Thymus (tissue), 11 donors: ENCODE measurements around the gene PIK3R1. TPM values are rescaled to one million over a fixed set of nuclear protein-coding genes. Genes with fewer than 3 reads are reported as not detected.

Experiments used
- DNase-seq, 9 donors: peaks; one replicate each; pipeline ENCODE4 v3.0.0-alpha.2; 2013; ENCODE audit warnings: low spot score in 9 of 9, low read depth in 6 of 9, missing footprints in 1 of 9
- H3K27ac ChIP-seq, 2 donors: one replicate each; pipeline ENCODE4 v1.5.1; 2013; ENCODE audit warnings: control low read depth in 1 of 2, low read depth in 1 of 2, low read length in 1 of 2, mild to moderate bottlenecking in 1 of 2, moderate library complexity in 1 of 2
- H3K27me3 ChIP-seq, 2 donors: one replicate each; pipeline ENCODE4 v1.5.1; 2013; ENCODE audit warnings: low read length in 1 of 2; ENCODE audit not compliant: control insufficient read depth in 2 of 2, insufficient read depth in 1 of 2
- H3K36me3 ChIP-seq, 2 donors: one replicate each; pipeline ENCODE4 v1.5.1; 2013; ENCODE audit warnings: low read length in 1 of 2, mild to moderate bottlenecking in 1 of 2, moderate library complexity in 1 of 2; ENCODE audit not compliant: control insufficient read depth in 2 of 2, insufficient read depth in 2 of 2
- H3K4me1 ChIP-seq, 2 donors: one replicate each; pipeline ENCODE4 v1.5.1; 2013; ENCODE audit warnings: low read length in 2 of 2; ENCODE audit not compliant: control insufficient read depth in 2 of 2, insufficient read depth in 2 of 2
- H3K4me3 ChIP-seq, 2 donors: one replicate each; pipeline ENCODE4 v1.5.1; 2013; ENCODE audit warnings: low read length in 2 of 2, control low read depth in 1 of 2, mild to moderate bottlenecking in 1 of 2
- H3K9me3 ChIP-seq, 2 donors: one replicate each; pipeline ENCODE4 v1.5.1; 2013; ENCODE audit warnings: low read length in 1 of 2, mild to moderate bottlenecking in 1 of 2; ENCODE audit not compliant: control insufficient read depth in 2 of 2, insufficient read depth in 1 of 2
- WGBS: extraction: QIAGEN DNeasy Blood & Tissue Kit; methylation state at CpG from one replicate; pipeline ENCODE4 v1.1.7; 2013; 5-methylcytosine and 5-hydroxymethylcytosine counted together
- polyA plus RNA-seq: library from polyadenylated mRNA; stranded (reverse); fragments of 200-250 nt; gene quantifications from one replicate; pipeline ENCODE4 v1.2.3, GENCODE V29; 2013
- total RNA-seq: library from RNA; stranded (reverse); fragments of 120-200 nt; gene quantifications from one replicate; pipeline ENCODE4 v1.2.4, GENCODE V29; 2013
- donor health status: healthy.

Gene PIK3R1
- total and polyA plus RNA-seq, 2 donors, result 33.7 to 61.8 TPM

DNA sequence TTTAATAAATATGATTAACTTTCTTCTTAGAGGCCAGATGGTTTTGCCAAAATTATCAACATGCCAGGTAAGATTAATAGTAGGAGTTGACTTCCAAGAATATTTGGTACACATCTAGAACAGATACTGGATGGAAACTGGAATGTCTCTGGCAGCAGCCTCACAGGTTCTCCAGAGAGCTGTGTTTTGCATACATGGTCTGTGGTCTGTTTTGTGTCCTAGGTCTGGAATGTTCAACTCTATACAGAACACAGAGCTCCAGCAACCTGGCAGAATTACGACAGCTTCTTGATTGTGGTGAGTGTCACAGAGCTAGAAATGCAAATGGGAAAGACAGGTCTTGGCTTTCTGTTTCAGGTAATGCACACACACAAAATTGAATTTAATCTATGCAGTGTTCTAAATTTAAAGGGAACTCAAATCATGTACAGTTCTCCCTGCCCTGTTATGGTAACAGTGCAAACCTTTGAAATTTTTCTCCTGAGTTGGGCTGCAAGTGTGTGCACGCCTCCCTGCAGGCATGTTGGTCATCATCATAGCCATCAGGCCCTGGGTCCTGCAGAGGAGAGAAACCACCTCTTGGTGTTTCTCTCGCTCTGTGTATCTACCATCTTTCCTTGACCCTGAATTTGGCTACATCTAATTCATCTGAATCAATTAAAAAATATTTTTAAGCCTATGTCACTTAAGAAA is 58.3 kb downstream of the PIK3R1 start:
- DNase-seq, result no peak
- H3K27ac ChIP-seq, result no peak overlapping the region
- 81% methylated on average over 3 of the region's 3 CpGs for WGBS
- peaks cover 22 to 45% of the 10 kb centered on the region in 2 donors for H3K36me3 ChIP-seq
- peaks cover 0 to 16% of the 10 kb centered on the region in 2 donors for H3K4me1 ChIP-seq
- no peak overlapping the region for H3K4me3 ChIP-seq
- H3K9me3 ChIP-seq, result no peaks in the 10 kb centered on the region
- H3K27me3 ChIP-seq, result no peaks in the 10 kb centered on the region

DNA sequence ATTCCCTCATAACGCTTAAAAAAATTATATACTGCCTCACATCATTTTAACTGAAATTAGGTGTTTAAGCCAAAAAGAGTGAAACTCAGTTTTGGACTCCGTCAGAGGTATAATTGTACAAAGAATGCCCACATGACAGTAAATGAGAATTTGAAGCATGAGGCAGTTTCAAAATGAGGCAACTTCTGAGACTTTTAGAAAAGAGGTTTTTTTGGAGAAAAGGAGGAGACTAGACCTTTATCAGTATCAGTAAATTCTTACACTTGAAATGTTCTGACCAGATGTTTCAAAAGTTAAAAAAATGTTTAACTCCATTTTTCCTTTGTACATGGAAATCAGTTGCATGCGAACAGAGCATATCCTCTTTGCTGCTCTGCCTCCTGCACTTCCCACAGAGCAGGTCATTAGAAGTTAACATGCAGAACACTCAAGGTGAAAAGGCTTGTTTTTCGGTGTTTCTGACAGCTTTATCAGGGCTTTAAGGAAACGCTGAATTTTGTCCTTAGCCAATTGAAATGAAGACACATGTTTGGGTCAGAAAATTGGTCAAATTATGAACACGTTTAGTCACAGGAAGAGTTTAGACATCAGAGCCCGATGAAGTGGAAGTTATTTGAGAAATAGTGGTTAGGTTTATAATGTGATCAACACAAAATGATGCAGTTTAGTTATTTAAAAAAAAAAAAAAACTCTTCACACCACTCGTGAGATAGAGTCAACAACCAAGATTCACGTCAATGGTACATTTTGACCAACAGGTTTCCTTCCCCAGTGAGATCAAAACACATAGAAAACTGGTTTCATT is 59.5 kb downstream of the PIK3R1 start:
- Histone ChIP-seq H3K27ac (no peak overlapping the region), H3K9me3 (no peaks in the 10 kb centered on the region), H3K36me3 (peaks cover 29 to 56% of the 10 kb centered on the region in 2 donors), H3K4me1 (peaks cover 5 to 27% of the 10 kb centered on the region in 2 donors), H3K4me3 (no peak overlapping the region), H3K27me3 (no peaks in the 10 kb centered on the region)
- 80% methylated on average over 9 of the region's 9 CpGs for WGBS
- no peak for DNase-seq

DNA sequence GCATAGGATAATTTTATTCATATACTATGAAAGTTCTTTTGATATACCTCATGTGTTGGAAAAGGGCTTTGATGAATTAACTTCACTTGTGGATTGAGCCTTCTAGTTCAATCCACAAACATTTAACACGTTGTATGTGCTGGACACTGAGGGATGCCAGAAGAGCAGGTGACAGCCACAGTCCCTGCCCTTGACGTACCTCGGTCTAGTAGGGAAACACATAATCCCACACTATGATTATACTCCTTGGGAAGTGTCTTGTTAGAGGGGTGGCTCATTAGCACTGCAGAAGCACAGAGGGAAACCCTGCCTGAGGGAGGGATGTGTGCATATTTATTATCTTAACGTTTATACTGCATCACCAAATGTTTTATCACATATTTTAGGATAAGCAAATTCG is 61.2 kb downstream of the PIK3R1 start:
- WGBS, result 97% methylated on average over 5 of the region's 5 CpGs
- peaks cover 29 to 70% of the 10 kb centered on the region in 2 donors for H3K36me3 ChIP-seq
- peaks cover 8 to 25% of the 10 kb centered on the region in 2 donors for H3K4me1 ChIP-seq
- no peak for DNase-seq
- no peaks in the 10 kb centered on the region for H3K9me3 ChIP-seq
- no peaks in the 10 kb centered on the region for H3K27me3 ChIP-seq
- H3K27ac ChIP-seq, result no peak overlapping the region
- no peak overlapping the region for H3K4me3 ChIP-seq

DNA sequence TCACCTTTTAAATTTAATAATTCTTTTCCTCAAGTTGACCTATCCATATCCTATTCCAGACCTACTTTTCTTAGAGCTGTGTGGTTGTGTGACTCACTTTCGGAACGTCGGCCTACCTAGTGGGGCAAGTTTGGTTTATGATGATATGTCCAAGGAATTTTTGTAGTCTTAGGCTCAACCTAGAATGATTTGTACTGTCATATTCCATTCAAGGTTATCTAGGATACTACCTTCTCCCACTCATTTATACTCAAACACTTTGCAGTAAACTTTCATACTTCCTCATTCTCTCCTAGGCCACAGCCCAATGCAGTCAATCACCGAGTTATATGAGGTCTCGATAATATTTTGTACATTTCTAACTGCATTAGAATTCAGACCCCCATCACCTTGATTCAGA is 61.9 kb downstream of the PIK3R1 start:
- no peaks in the 10 kb centered on the region for H3K9me3 ChIP-seq
- H3K4me1 ChIP-seq, result peaks cover 8 to 32% of the 10 kb centered on the region in 2 donors
- no peak overlapping the region for H3K27ac ChIP-seq
- WGBS, result 86% methylated on average over 5 of the region's 5 CpGs
- no peak overlapping the region for H3K4me3 ChIP-seq
- no peaks in the 10 kb centered on the region for H3K27me3 ChIP-seq
- H3K36me3 ChIP-seq, result peaks cover 34 to 77% of the 10 kb centered on the region in 2 donors
- no peak for DNase-seq

DNA sequence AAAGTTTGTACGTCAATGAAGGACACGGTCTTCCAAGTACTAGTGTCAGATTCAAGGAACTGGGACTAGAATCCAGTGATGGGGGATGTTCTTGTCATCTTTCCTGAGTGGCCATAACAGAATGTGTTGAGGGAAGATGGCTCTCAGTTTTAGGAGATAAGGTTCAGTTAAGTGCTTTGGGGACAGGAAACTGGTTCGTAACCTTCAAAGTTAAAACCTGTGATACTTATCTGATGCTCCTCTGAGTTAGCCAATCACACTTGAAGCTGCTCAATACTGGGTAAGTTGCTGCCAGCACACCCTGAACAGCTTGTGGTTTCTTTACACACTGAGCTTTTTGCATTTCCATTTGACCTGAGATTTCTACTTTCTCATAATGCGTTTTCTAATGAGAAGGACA is 64.4 kb downstream of the PIK3R1 start:
- 27% methylated on average over 4 of the region's 4 CpGs for WGBS
- peak in 5 of 9 donors; percentile 34 to 79 (median 52) for DNase-seq
- H3K9me3 ChIP-seq, result no peaks in the 10 kb centered on the region
- H3K27me3 ChIP-seq, result no peaks in the 10 kb centered on the region
- peak overlapping the region in 1 of 2 donors; percentile 57 for H3K27ac ChIP-seq
- H3K4me3 ChIP-seq, result peak overlapping the region in 1 of 2 donors; percentile 37
- peaks cover 12 to 39% of the 10 kb centered on the region in 2 donors for H3K4me1 ChIP-seq
- H3K36me3 ChIP-seq, result peaks cover 33 to 84% of the 10 kb centered on the region in 2 donors

DNA sequence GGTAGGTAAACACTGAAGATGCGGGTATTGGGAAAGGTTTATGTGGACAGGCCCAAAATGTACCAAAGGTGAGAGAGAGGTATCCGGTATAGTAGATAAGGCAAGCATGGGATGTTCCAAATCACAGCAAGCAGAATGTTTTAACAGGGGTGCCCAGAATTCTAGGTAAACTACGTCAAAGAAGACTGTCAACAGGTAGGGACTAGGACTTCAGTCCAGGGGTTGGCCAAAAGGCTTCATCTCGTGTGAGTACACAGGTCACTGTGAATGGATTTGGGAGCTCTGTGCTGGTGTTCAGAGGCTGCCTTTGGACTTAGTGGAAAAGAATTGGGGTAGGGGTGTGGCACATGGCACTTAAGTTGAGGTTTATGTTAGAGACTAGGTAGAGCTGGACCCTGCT is 66.4 kb downstream of the PIK3R1 start:
- H3K4me1 ChIP-seq, result peaks cover 19 to 45% of the 10 kb centered on the region in 2 donors
- no peak for DNase-seq
- H3K36me3 ChIP-seq, result peaks cover 26 to 66% of the 10 kb centered on the region in 2 donors
- H3K9me3 ChIP-seq, result no peaks in the 10 kb centered on the region
- 96% methylated on average over 4 of the region's 4 CpGs for WGBS
- H3K27ac ChIP-seq, result no peak overlapping the region
- H3K27me3 ChIP-seq, result no peaks in the 10 kb centered on the region
- H3K4me3 ChIP-seq, result peak overlapping the region; percentile 11 to 37

DNA sequence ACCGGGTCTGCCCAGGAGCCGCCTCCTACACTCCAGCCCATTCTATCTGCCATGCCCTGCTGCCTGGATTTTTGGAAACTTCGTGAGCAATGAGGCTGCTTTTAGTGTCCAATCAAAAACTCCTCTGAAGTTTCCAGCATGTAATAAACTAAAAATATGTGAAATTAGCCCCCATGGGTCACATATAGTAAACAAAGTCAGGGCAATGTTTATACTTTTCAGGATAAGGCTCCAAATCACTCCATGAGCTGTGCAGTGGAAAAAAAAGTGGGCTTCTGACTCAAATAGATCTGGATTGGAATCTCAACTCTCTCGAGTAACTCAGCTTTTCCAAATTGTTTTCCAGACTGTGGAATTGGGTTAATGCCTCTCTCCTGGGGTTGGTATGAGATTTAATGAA is 68.2 kb downstream of the PIK3R1 start:
- no peak for DNase-seq
- no peaks in the 10 kb centered on the region for H3K9me3 ChIP-seq
- H3K27me3 ChIP-seq, result no peaks in the 10 kb centered on the region
- H3K27ac ChIP-seq, result no peak overlapping the region
- 98% methylated on average over 4 of the region's 4 CpGs for WGBS
- peaks cover 25 to 57% of the 10 kb centered on the region in 2 donors for H3K4me1 ChIP-seq
- no peak overlapping the region for H3K4me3 ChIP-seq
- H3K36me3 ChIP-seq, result peaks cover 24 to 57% of the 10 kb centered on the region in 2 donors

DNA sequence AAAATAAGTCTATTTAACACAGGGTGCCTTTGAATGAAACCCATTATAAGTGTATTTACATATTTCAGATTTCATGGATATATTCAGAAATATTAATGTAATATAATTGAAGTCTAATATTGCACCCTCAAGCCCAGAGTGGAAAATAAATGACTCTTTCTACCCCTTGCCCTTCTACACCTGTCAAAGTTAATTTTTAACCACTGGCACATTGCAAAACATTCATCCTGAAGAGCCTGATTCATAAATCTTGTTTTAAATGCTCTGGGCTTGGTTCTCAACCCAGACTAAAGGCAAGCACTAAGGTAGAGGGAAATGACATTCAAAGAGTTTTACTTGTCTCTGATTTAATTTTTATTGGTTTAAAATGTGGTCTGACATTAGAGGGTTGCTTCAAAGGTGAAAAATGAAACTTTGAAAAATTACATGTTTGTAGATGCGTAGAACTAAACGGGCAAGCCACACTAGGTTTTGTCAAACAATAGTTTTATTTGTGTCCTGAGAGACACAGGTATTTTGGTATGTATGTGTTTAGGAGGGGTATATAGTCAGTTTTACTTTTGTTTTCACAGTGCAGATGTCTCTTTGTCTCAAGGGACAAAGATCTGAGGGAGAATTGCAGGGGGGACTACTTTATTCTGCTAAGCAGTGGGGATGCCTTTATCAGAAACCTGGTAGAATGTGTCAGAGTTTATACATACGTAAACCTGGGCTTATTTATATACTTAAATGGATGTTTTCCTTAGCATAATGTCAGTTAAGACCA is 69.7 kb downstream of the PIK3R1 start:
- peak in 4 of 9 donors; percentile 29 to 72 (median 44) for DNase-seq
- 20% methylated on average over 3 of the region's 3 CpGs for WGBS
- H3K36me3 ChIP-seq, result peaks cover 17 to 45% of the 10 kb centered on the region in 2 donors
- H3K27ac ChIP-seq, result peak overlapping the region; percentile 33 to 79
- no peaks in the 10 kb centered on the region for H3K9me3 ChIP-seq
- H3K27me3 ChIP-seq, result no peaks in the 10 kb centered on the region
- H3K4me3 ChIP-seq, result no peak overlapping the region
- peaks cover 28 to 49% of the 10 kb centered on the region in 2 donors for H3K4me1 ChIP-seq
